Loucy (cell line): ENCODE measurements around the gene CCRL2.

Source experiments
- CTCF ChIP-seq: fragments of 200-600 bp; sonication (generic); conservative IDR thresholded peaks from 2 replicates; pipeline ENCODE4 v1.5.1; 2014; ENCODE audit warnings: mild to moderate bottlenecking, antibody characterized with exemption, low read length
- EZH2phosphoT487 ChIP-seq: fragments of 200-600 bp; IDR thresholded peaks from 2 replicates; pipeline ENCODE4 v1.6.1; 2018; ENCODE audit warnings: antibody characterized with exemption, mild to moderate bottlenecking, moderate library complexity, borderline replicate concordance

GRCh38 chr3:46454606-46455005, 47.5 kb downstream of the CCRL2 start:
- TF ChIP-seq CTCF (no peak), EZH2phosphoT487 (no peak)
